Pulmonary artery endothelial cell (primary cell): ENCODE results near the gene ZNF777. TPM values are rescaled to one million over a fixed set of nuclear protein-coding genes. Genes with fewer than 3 reads are reported as not detected.
"Not testable (repeated sequence)": the region's sequence is repeated elsewhere in the genome, so short reads cannot be mapped to it uniquely, and the experiment has no call there.

ENCODE experiments used
- DNase-seq: peaks from one replicate; pipeline ENCODE4 v3.0.0-alpha.2; 2011; ENCODE audit warnings: low read depth, low spot score
- total RNA-seq: library from RNA; depleted of rRNA; stranded (reverse); fragments of >200 nt; gene quantifications from 2 replicates; pipeline ENCODE4 v1.2.3, GENCODE V29; 2014

Gene ZNF777
- total RNA-seq, 1 donor from 2014 or later, result 4.0 TPM

DNA sequence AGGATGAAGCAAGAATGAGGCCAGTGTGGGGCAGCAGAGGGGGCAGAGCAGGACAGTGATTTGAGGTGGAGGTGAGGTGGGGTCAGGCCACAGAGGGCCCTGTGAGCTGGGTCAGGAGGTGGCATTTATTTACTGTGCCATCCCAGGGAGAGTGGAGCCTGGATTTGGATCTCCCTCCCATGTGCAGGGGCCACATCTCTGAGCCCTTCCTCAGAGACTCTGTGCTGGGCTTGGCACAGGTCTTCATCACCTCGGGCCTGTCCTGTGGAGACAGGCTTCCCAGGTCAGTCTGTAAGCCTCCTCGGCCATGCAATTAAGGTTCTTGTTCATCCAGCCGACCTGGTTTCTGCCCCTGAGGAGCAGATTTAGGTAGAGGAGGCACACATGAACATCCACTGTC, 40.9 kb downstream of the ZNF777 start:
- no peak for DNase-seq

DNA sequence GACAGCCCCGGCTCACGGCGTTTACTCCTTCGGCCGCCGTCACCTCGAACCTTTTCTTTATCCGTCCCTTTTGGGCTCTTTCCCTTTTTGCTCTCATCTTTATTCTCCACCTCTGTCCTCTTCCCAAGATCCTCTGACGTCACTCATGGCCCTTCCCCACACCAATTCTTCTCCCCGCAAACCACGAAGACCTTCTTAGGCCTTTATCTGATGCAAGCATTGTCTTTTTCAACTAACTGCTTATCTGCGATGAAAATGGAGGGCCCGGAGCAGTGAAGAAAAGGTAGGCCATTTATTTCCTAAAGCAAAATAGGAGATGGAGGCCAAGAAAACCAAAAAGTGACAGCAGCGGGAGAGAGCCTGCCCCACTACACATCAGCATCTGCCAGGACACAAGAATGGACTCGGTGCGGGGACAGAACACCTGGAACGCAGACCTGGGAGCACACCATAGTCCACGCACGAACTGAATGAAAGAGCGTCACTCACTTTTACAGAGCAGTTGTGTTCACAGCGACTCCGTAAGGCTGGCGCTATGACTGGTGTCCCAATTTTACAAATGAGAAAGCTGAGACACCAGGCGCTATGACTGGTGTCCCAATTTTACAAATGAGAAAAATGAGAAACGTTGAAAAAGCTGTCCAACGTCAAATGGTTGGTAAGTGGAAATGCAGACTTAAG, 45.3 kb downstream of the ZNF777 start:
- DNase-seq, result no peak

DNA sequence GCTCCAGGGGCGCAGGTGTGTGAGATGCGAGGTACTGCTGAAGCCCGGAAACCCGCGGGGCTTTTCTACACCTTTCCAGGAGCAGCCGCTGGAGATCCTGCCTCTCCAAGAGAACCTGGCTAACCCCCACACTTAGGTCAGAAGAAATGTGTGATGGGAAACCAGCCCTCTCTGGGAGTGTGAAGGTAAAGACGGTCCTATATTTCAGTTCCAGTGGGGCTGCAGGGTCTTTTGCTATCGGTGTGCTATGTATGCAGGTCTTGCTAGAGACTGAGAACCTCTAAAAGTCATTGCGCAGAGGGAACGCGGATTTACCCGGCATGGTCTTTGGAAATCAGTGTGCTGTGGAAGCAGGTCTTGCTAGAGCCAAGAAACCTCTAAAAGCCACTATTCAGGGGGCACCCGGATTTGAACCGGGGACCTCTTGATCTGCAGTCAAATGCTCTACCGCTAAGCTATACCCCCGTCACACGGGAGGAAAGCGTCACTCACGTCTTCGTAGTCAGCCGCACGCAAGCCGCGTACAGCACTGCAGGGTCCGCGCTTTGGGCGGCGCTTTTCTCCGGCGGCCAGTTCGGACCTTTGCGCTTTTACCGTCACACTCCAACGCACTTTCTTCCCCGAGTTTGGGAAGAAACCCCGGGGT, 46.0 kb downstream of the ZNF777 start:
- DNase-seq, result no peak

DNA sequence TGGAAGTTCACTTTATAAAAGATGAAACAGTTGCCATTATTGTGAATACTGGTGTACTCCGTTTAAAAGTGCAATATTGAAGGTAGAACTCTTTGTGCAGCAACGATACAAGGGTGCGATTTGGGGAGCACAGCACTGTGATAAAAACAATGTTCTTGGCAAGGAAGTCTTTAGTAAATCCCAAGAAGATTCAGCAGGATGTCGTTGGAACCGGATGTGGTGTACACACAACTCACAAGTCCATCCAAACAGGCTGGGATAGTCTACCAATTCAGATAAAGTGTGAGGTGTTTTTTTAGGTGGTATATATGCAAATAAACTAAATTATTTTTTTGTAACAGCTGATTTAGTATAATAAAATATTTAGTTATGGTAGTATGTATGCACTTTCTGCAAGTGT, 46.7 kb downstream of the ZNF777 start:
- DNase-seq, result no peak

DNA sequence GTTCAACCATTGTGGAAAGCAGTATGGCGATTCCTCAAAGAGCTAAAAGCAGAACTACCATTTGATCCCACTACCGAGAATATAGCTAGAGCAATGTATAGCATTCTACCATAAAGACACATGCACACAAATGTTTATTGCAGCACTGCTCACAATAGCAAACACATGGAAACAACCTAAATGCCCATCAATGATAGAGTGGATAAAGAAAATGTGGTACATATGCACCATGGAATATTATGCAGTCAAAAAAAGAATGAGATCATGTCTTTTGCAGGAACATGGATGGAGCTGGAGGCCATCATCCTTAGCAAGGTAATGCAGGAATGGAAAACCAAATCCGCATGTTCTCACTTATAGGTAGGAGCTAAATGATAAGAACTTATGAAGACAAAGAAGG, 47.8 kb downstream of the ZNF777 start:
- DNase-seq, result not testable (repeated sequence)

DNA sequence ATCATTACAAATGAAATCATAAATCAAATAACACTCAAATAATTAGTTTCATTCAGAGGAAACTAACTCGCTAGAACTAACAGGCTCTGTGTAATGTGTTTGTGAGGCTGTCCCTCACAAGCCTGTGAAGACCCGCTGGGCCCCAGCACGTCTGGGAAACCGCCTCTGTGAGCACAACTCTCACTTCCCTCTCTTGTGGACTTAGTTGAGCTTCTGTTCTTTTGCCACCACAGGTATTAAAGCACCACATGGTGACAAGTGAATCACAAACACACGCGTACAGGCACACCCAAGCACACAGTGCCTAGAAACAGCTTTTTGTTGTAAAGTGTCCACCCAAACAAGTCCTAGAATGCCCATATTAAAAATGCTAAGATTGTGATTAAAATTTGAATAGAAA, 51.0 kb downstream of the ZNF777 start:
- DNase-seq, result no peak

DNA sequence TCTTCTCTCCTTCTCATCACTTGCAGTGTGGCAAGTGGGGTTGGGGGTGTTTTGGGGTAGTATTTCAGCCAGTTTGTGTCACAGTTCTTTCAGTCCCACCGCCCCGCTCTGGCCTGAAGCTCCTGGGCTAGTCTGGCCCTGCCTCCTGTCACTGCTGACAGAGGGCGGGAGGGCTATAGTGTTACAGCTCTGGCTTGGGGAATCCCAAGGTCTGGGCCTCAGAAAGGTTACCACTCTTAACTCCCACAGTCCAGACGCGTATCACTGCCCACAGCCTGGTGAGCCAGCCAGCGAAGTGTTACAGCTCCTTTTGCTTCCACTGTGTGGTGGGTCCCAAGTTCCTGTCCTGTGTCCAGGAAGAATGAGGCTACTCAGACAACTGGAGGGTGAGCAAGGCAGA, 56.0 kb downstream of the ZNF777 start:
- DNase-seq, result no peak

DNA sequence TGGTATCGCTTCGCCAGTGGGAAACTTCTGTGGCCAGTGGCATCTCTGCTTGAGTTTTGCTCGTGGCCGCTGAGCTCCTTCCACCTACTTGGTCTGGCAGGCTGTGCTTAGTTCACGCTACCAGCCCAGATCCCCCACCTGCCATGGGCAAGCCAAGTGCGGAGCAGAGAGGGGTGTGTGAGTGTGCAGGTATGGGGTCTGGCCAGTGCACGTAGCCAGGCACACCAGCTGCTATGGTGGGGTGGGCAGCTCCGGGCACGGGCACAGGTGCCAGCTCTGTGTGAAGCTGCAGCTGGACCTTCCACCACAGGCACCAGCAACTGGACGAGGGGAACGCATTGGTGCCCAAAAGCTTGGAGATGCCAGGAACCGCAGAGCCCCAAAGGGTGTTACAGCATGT, 56.5 kb downstream of the ZNF777 start:
- no peak for DNase-seq

DNA sequence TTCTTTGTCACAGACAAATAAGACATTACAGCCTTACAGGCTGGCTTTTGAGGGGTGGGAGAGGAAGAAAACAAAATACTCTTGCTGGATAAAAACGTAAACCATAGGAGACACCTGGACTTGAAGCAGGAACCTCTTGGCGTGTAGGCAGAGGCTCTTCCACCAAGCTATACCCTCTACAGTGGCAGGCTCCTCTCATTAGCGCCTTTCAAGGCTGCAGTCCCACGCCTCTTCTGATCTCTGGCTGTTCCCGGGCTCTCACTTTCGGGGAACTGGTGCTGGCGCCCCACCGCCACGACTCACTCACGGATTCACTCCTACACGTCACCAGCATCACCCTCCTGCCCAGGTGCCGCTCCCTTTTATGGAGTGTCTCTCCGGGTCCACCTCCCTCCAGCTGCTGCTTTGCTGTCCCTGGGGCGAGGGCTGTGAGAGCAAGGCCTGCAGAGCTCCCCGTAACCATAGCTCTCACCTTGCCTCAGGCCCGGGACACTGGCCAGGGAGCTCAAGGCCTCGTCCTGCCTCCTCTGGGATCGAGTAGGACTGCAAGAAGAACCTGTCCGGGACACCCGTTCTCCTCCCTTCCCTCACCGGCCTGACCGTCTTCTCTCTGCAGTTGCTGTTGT, 62.6 kb downstream of the ZNF777 start:
- no peak for DNase-seq

DNA sequence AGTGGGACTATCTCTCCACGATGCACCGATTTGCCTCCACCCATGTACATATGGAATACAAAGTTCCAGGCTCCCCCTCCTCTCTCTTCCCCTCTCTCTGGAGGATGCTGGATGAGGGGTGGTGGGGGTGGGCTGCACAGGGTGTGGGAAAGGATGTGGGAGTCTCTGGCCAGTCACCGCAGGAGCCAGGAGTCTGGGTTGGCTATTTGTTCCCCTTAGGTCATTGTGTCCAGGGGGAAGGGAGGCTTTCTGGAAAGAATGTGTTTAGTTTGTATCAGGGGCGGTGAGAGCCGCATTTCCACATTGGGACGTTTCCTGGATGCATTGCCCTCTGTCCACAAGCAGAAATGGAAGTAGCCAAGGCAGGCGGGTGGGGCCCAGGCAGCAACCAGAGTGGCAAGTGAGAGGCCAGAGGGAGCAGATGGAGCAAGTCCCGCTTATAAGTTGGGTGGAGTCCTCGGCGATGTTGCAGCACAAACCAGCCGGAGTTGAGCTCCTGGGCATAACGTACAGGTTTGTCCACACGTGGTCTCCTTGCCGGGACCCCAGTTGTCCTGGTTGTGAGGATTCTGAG, 63.3 kb downstream of the ZNF777 start:
- no peak for DNase-seq

DNA sequence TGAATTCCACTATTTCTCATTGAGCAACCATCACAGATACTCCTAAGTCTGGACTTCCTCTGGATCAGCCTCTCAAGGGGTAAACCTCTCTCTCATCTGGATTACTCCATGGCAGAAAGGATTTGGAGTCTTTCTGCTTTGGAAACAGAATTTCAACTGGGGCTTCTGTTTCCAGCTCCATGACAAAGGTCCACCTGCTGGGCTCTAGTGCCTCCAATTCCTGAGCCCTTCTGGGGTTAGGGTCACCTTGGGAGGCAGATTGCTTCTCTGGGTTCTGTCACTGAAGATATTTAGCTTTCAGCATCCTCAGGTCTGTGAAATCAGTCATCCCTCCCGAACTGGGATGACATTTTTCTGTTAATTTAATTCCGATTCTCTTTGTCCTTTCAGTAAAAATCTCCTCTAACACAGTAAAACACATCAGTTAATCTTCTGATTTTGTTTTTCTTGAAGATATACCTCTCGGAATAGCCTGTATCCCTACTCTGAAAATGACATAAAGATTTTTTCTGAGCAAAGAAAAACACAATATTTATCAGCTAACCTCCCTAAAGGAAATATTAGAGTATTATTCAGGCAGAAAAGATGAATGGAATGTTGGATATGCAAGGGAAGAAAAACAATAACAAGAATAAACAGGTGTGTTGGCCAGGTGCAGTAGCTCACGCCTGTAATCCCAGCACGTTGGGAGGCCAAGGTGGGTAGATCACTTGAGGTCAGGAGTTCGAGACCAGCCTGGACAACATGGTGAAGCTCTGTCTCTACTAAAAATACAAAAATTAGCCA, 72.1 kb downstream of the ZNF777 start:
- DNase-seq, result not testable (repeated sequence)

DNA sequence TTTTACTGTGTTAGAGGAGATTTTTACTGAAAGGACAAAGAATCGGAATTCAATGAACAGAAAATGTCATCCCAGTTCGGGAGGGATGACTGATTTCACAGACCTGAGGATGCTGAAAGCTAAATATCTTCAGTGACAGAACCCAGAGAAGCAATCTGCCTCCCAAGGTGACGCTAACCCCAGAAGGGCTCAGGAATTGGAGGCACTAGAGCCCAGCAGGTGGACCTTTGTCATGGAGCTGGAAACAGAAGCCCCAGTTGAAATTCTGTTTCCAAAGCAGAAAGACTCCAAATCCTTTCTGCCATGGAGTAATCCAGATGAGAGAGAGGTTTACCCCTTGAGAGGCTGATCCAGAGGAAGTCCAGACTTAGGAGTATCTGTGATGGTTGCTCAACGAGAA, 74.3 kb downstream of the ZNF777 start:
- not testable (repeated sequence) for DNase-seq

DNA sequence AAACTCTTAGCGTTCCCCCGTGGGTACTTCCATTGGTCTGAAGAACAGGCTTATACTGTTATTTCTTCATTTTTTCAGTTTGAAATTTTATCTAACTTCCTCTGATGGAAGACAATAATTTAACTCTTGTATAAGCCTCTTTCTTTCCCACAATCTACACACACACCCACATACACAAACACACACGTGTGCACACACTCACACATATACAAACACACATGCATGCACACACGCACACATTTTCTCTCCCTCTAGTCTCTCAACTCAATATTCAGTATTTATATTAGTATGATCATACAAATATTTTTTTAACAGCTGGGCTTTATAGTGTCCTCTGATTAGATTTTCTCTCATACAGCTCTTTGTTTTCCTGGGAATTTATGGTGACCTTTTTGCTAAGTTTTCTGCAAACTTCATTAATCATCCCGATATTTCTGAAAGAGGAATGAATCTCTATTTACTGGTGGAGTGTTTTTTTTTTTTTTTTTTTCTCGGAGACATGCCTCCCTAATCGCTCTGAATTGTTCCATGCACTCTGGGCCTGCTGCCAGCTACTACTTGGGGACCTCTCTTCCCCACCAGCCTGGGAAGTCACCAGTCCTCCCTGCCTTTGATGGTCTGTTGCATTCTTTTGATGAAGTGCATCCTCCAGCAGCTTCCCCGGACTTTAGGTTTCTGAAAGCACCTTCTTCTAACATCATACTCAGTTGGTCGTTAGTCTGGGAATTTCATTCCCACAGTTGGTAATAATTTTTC, 75.5 kb downstream of the ZNF777 start:
- DNase-seq, result no peak

Other genes starting within 250 kb of the ZNF777 start
- gene ZNF212, start 221.4 kb downstream of the ZNF777 start, total RNA-seq, result 4.9 and 5.6 TPM in 2 replicates
- 3.5 and 5.6 TPM in 2 replicates for gene ZNF783, start 198.9 kb downstream of the ZNF777 start, total RNA-seq
- gene ZNF746, start 36.7 kb upstream of the ZNF777 start, total RNA-seq, result 16.7 and 17.9 TPM in 2 replicates